ENCODE data around the gene ANP32A.
"Not testable (repeated sequence)": the region's sequence is repeated elsewhere in the genome, so short reads cannot be mapped to it uniquely, and the experiment has no call there.

Gene ANP32A

DNA sequence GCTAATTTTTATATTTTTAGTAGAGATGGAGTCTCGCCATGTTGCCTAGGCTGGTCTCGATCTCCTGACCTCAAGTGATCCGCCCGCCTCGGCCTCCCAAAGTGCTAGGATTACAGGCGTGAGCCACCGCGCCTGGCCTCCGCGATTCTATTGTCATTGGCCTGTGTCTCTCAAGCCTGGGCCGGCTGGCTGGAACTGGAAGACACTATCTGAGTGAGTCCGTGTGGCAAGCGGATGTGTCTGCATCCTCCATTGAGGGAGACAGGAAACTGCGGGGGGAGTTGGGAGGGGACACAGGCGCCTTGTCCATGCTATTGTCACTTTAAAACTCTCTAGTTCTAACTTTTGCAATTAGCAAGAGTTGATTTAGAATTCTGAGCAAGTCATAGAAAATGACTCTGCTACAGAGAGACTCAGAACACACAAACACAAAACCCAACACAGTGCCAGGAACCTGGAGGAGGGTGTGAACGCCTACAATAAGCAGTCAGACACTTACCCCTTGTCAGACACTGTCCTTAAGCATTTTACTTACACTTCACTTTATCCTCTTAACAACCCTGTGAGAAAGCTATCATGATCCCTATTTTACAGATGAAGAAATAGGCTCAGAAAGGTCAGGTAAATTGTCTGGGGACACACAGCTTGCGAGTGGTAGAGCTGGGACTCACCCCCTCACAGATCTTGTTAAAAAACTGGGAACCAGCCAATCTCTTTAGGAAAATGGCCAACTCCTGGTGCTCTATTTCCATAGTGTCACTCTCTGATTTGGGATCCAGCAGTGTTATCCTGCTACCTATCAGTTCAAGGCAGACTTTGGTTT is 38.7 kb downstream of the ANP32A start:
- DNase-seq (ENCODE audit: low read depth), result no peak

DNA sequence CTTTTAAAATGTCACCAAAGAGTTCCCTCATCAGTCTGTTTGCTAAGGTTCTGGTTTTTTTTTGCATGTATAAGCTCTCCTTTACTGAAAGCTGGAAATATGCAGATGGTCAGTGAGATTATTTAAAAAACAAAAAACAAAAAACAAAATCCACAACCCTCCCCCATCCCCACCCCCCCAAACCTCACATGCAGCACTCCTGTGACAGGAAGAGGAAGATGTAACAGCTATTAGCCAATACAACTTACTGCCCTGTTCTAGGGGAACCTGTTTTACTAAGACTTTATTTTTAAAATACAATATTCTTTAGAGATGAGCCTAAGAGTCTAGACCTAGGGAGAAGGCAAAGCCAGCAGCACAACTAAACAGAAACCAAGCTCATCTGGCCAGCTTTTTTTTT is 39.5 kb downstream of the ANP32A start:
- DNase-seq (ENCODE audit: low read depth), result no peak

DNA sequence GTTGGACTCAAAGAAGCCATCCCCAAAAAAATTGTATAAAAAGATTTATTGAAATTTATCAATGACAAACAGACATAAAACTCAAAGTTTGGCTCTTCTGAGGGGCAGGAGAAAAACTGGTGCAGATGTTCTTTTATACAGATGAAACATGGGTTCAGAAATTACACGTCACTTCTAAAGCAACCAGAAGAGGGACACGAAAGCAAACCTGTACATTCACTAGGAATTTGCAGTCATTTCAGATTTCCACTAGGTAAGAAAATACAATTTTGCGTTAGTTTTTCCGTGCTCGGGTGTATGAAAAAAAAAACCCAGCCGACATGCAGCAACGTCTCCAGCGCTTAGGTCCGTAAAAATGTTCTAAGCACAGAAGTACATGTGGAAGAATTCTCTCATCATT is 41.8 kb downstream of the ANP32A start:
- DNase-seq (ENCODE audit: low read depth), result no peak

DNA sequence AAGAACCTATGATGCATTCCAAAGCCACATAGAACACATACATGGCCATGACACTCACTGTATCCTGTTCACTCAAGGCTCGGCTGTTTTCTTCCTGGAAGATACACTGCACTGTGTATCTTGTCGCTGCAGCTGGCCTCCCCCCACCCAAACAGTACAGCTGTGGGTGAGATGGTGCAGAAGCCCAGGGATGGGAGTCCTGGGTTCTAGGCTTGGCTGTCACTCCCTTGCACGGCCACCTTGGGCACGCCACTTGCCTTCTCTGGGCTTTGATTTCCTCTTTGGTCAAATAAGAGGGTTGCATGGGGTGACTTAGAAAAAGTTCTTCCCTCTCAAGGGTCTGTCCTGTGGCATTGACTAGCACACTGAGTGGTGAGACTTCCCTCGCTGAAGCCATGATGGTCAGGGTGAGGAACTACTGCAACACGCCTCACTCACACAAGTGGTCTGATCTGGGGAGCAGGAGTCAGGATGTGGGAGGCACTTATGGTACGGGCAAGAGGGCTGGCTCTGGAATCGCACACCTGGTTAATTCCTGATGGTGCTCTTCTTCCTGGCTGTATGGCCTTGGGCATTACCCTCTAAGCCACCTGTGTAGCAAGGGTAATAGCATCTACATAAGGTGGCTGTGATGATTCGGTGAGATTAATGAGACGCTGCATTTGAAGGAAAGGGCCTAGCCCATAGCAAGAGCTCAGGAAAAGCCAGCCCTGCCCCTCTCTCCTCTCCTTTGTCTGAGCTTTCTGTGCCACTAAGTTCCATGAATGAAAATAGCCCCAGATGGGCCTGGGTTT is 44.0 kb downstream of the ANP32A start:
- DNase-seq (ENCODE audit: low read depth), result no peak

DNA sequence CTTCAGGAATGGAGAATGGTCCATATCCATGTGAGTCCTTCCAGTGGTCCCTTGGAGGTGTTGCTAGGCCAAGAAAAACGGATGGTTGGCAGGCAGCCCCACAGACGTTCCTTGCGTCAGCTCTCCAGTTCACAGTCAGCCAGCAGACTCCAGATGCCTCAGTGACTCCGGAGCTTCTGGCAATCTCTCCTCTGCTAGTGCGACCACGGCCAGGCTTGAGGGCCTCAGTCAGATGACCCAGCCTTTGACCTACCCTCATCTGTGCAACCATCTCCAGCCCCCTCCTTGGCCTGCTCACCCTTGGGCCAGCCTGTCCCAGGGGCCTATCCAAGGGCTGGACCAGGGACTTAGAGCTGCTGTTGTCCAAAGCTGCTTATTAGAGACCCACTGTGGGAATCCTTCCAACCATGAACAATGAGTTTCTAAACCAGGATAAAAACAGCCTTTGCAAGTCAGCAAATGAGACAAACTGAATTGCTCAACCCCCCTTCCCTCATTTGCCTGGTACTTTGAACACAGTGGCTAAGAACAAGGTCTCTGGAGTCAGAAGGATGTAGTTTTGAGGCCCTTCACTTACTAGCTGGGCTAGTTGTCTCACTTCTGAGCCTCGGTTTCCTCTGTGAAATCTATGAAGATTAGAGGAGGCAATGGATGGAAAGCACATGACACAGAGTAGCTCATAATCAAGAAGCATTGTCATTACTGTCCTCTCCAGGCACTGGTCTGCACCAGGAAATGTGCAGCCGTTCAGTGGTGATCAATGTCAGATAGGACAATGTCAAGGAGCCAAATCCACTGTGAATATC is 44.8 kb downstream of the ANP32A start:
- DNase-seq (ENCODE audit: low read depth), result no peak

DNA sequence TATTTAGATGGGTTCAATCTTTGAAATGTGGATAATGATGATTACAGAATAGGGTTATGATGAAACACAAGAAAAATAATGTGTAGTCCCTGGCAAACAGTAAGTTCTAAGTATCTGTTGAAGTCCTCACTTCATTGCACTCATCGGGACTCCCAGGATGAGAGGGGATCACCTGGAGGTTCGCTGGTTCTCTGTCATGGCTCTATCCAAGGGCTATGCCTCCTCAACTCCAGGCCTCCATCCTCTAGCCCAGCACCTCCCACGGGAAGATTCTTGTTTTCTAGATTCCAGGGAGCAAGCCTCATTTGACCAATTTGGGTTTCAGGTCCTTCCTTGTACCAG is 45.5 kb downstream of the ANP32A start:
- no peak for DNase-seq (ENCODE audit: low read depth)

DNA sequence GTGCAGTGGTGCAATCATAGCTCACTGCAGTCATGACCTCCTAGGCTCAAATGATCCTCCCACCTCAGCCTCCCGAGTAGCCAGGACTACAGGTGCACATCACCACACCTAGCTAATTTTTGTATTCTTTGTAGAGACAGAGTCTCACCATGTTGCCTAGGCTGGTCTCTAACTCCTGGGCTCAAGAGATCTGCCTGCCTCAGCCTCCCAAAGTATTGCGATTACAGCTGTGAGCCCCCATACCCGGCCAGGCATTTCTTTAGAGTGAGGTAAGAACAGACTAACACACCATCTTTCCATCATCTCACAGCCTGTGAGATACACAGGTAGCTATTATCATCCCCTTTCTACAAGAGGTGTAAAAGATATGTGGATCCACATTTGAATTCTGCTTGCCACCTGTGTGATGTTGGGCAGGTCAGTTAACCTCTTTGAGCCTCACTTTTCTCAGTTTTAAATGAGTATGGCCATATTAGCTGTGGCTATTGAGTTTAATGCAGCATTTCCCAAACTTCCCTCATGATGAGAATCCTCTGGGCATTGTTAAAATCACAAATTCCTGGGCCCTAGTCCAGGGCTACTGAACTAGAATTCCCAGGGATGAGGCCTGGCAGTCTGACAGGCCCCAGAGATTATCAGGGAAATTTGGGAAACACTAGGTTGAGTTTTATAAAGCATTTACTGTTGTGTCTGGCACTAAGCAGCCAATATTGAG is 46.0 kb downstream of the ANP32A start:
- no peak for DNase-seq (ENCODE audit: low read depth)

DNA sequence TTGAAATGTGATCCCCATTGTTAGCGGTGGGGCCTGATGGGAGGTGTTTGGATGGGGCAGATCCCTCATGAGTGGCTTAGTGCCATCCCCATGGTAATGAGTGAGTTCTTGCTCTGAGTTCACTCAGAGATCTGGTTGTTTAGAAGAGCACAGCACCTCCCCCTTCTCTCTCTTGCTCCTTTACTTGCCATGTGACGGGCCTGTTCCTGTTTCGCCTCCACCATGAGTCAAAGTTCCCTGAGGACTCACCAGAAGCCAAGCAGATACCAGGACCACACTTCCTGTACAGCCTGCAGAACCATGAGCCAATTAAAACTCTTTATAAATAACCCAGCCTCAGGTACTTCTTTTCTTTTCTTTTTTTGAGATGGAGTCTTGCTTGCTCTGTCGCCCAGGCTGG is 46.6 kb downstream of the ANP32A start:
- no peak for DNase-seq (ENCODE audit: low read depth)

DNA sequence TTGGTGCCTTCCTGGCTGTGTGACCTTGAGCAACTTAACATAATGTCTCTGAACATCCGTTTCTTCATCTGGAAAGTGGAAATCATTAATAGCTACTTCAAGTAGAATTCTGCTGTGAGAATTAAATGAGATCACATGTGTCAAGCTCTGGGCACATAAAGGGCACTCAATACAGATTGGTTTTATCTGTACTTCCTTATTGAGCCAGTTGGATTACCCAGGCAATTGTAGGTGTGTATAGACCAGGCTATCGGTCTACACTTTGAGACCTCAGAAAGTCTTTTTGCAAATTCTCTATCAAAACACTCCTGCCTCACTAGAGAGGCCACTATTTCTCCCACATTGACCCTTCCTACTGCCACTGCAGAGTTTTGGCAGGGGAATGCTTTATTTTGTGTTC is 47.7 kb downstream of the ANP32A start:
- DNase-seq (ENCODE audit: low read depth), result no peak

DNA sequence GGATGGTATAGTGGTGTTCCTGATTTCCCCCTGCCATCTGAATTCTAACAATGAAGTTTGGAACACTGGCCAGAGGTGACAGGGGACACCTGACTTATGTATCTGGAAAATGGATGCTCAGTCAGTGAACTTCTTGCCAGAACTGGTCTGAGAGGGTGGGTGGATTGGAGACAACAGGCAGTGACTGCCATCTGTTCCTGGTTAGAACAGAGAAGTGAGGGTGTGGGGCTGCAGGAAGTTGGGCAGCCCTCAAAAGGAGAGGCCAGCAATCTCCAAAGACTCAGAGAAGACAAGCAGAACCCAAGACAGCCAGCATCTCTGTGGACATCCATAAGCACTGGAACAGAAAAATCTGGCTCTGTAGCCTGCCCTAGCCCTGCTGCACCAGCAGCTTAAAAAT is 50.5 kb downstream of the ANP32A start:
- DNase-seq (ENCODE audit: low read depth), result no peak

DNA sequence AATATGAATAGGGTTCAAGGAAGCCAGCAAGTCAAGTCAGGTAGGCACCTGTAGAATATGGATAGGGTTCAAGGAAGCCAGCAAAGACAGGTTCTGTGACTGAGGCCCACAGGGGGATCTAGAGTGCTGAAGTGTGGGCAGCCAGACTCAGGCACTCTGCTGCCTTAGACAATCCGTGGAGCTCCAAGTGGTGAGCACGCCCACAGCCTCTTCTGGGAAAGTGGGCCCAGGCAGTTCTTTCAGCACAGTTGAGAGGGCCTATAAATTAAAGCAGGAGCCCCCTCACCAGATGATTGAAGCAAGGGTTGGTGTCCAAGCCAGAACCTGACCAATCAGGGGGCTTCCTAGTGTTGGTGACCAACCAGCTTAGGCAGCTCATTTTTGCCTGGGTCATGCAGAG is 51.0 kb downstream of the ANP32A start:
- DNase-seq (ENCODE audit: low read depth), result no peak

DNA sequence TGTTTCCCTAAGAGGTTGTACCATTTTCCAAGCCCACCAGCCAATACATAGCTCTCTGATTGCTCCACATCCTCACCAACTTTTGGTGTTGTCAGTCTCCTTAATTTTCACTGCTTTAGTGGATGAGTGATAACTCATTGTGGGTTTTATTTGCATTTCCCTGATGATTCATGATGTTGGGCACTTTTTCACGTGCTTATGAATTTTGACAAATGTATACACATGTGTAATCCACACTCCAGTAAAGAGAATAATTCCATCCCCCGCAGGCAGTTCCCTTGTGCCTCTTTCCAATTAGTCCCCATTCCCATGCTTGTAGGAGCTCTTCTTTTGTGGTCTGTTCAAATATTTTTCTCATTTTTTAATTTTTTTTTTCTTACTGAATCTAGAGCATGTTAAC is 52.4 kb downstream of the ANP32A start:
- DNase-seq (ENCODE audit: low read depth), result no peak

DNA sequence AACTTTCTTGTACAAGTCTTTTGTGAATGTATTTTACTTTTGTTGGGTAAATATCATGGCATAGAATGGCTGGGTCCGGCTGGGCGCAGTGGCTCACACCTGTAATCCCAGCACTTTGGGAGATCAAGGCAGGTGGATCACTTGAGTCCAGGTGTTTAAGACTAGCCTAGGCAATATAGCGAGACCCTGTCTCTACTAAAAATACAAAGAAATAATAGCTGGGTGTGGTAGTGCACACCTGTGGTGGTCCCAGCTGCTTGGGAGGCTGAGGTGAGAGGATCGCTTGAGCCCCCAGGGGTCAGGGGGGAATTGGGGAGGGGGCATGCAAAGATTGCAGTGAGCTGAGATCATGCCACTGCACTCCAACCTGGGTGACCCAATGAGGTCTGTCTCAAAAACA is 52.9 kb downstream of the ANP32A start:
- no peak for DNase-seq (ENCODE audit: low read depth)

DNA sequence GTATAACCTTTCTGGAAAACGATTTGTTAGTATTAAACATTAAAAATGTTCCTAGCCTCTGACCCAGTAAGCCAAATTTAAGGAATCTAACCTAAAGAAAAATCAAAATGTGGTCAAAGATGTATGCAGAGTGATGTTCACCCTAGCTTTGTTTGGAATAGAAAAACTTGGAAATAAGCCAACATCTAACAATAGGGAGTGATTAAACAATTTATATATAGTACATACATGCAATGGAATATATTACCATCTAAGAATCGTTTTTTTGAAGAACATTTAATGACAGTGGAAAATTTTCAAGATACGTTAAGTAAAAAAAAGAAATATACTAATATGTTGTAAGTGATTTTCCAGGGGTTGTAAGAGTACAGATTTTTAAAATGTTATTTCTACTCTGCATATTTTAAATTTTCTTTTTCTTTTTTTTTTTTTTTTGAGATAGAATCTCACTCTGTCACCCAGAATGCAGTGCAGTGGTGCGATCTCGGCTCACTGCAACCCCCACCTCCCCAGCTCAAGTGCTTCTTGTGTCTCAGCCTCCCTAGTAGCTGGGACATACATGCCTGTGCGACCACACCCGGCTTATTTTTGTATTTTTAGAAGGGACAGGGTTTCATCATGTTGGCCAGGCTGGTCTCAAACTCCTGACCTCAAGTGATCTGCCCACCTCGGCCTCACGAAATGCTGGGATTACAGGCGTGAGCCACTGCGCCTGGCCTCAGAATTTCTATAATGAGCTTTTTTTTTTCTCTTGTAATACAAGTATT is 54.9 kb downstream of the ANP32A start:
- no peak for DNase-seq (ENCODE audit: low read depth)

DNA sequence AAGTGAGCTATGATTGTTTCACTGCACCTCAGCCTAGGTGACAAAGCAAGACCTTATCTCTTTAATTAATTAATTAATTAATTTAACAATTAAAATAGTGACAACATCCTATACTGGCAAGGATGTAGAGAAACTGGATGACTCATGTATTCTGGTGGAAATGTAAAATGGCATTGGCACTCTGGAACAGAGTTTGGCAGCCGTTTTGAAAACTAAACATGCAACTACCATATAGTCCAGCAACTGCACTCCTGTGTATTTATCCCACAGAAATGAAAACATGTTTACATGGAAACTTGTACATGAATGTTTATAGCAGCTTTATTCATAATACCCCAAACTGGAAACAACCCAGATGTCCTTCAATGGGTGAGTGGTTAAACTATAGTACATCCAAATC is 56.6 kb downstream of the ANP32A start:
- DNase-seq (ENCODE audit: low read depth), result no peak

DNA sequence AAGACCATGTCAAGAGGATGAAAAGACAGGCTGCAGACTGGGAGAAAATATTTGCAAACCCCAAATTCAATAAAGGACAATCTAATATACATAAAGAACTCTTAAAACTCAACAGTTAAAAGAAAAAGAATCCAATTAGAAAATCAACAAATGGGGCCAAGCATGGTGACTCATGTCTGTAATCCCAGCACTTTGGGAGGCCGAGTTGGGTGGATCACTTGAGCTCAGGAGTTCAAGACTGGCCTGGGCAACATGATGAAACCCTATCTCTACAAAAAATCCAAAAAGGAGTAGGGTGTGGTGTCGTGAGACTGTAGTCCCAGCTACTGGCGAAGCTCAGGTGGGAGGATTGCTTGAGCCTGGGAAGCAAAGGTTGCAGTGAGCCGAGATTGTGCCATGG is 57.6 kb downstream of the ANP32A start:
- no peak for DNase-seq (ENCODE audit: low read depth)

DNA sequence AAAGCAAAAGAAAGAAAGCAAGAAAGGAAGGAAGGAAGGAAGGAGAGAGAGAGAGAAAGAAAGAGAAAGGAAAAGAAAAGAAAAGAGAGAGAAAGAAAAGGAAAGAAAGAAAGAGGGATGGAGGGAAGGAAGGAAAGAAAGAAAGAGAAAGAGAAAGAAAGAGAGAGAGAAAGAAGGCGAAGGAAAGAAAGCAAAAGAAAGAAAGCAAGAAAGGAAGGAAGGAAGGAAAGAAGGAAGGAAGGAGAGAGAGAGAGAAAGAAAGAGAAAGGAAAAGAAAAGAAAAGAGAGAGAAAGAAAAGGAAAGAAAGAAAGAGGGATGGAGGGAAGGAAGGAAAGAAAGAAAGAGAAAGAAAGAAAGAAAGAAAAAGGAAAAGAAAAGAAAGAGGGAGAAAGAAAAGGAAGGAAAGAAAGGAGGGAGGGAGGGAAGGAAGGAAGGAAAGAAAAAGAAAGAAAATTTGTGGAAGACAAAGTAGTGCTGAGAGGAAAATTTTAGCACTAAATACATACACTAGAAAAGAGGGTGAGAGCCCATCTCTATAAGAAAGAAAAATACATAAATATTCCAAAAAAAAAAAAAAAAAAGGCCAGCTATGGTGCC is 60.6 kb downstream of the ANP32A start:
- DNase-seq (ENCODE audit: low read depth), result not testable (repeated sequence)

DNA sequence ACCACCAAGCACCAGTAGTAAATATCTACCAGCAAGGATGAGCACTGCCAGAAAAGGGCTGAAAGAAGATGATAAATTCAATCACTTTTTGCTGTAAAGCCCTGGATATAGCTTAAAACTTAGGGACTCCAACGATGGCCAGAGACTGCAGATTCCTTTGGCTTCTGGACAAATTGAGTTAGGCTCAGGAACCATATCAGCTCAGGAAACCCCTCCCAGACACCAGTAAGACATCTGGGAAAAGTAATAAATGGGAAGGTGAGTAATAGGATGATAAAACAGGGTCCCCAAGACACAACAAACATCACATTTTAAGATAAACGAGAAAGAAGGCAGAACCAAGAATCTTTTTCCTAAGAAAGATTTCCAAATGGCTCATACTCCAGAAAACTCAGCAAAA is 65.0 kb downstream of the ANP32A start:
- DNase-seq (ENCODE audit: low read depth), result no peak

DNA sequence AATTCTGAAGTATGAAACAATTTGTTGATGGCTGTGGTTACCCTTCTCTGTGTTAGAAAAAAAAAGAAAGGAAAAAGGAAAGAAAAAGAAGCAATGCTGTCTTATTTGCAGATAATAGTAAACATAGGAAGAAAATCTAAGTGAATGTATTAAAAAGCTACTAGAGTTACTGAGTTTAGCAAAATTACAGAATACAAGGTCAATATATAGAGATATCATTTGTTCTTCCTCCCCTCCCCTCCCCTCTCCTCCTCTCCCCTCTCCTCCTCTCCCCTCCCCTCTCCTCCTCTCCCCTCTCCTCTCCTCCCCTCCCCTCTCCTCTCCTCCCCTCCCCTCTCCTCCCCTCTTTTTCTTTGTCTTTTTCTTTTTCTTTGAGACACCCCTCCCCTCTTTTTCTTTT is 69.1 kb downstream of the ANP32A start:
- DNase-seq (ENCODE audit: low read depth), result no peak

DNA sequence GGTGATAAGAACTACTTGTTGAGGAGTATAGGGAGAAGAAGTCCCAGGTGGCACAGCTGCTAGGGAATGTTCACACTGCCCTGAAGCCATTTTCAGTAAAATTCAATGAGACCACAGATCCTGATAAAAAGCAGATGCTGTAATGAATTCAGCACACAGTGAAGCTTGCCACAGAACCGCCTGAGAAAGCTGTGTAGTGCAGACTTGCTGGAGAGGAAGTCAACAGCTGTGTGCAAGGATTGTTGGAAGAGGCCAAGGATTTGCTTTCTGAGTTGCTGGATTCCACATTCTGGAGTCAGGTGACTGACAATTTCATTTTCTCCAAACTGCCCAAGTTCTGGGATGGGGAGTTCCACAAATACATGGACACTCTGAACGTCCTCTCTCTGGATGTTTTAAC is 70.9 kb downstream of the ANP32A start:
- no peak for DNase-seq (ENCODE audit: low read depth)

DNA sequence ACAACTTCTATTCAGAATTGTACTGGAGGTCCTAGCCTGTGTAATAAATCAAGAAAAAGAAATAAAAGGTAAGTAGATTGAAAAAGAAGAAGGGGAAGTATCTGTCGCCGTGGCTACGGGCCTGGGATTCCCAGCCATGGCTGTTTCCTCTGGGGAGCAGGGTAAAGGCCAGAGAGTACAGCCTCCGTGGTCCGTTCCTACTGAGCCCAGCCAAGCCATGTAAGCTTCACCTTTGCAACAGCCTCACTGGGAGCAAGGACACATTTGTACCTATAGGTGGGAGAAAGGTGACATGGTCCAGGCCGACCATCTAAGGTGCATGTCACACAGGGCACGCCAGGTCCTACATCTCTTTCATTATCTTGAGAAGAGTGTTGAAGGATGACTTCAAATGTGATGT is 71.3 kb downstream of the ANP32A start:
- DNase-seq (ENCODE audit: low read depth), result no peak

All from stimulated activated CD8-positive, alpha-beta memory T cell treated with anti-CD3 and anti-CD28 coated beads, Interleukin-15, amount 100 ng/mL, for 1 hour (primary cell).